Measurements from ENCODE around the gene S1PR3.

S1PR3 gene

DNA sequence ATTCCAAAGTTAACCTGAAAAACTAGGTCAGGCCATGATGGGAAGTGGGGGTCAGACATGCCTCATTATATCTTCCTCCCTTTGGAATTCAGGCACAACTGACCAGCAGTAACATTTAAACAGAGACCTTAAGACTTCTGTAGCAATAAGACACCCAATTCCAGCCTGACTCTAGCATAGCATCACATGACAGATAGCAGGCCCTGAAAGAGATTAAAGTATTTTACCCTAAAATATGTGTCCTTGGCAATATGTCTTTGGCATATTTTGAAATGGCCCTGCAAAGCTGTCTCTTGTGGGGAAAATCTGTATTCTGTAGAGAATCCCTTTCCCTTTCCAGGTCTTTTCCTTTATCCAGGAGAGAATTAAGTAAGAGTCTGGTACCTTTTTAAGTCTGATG is 34.3 kb downstream of the S1PR3 start:
- in situ Hi-C loops (cut with MboI; ENCODE audit: low sequenced_read_pairs), result no loop called here

DNA sequence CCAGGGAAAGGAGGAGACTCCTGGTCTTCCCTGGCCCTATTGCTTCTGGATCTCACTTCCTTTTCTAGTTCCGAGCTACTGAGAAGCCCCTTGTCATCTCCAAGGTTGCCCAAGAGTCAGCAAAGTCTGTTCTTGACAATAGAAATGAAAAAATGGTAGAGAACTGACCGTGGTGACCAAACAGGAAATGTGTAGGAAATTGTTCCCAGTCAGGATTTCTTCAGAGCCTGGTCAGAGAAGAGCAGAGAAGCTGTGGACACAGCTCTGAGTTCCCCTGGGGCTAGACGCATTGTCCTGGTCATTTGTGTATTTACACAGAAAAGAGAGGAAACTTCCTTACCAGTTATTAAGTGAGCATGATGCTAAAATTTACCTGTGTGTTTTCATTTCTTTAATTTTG is 35.6 kb downstream of the S1PR3 start:
- in situ Hi-C loops (cut with MboI; ENCODE audit: low sequenced_read_pairs), result no loop called here

DNA sequence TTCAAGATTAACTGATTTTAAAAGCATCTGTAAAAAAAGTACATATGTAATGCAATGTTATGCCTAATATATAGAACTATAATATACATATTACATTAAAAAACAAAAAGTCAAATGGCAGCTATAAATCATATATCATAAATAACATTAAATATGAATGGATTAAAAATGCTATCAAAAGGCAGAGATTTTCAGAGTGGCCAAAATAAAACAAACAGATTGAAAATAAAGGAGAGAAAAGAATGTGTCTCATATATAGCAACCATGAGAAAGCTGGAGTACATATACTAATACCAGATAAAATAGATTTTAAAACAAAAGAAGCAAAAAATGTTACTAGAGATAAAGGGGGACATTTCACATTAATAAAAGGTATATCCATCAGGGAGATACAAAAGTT is 38.5 kb downstream of the S1PR3 start:
- in situ Hi-C loops (cut with MboI; ENCODE audit: low sequenced_read_pairs), result no loop called here

DNA sequence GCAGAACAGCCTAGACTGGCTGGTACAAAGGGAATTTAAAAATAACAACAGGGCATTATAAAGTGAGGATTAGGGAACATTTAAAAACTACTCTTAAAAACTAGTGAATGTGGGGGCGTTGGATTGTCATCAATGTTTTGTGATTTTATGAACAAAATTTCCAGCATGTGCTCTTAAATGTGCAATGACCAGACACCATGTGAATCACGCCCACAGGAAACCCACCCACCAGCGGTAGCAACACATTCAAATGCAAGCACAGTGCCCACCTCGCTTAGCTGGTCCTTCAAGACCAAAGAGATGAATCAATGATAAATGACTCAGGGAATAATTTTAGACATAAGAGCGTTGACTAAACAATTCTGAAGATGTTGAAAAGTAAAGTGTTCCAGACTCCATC is 40.9 kb downstream of the S1PR3 start:
- in situ Hi-C loops (cut with MboI; ENCODE audit: low sequenced_read_pairs), result no loop called here

GRCh38 chr9:89032661-89033060 is 41.4 kb downstream of the S1PR3 start:
- in situ Hi-C loops (cut with MboI; ENCODE audit: low sequenced_read_pairs), result no loop called here

- in situ Hi-C loops (cut with MboI; ENCODE audit: low sequenced_read_pairs), result no loop called here
Observed at GRCh38 chr9:89036383-89036782, 45.1 kb downstream of the S1PR3 start.

DNA sequence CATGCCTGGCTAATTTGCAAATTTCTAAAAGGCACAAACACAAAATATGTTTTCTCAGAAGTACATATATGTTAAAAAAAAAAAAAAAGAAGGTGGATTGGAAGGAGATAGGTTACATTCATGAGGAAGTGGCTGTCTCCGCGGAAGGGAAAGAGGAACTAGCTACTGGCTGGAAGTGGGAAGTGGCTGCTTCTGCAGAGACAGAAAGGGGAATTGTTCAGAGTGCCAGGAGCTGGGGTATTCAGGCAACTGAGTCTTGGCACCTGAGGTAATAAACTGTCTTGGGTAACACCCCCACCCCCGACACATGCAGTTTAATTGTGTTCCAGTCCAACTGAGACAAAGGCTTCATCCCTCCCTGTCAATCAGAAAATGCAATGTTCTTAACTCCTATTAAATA is 45.6 kb downstream of the S1PR3 start:
- in situ Hi-C loops (cut with MboI; ENCODE audit: low sequenced_read_pairs), result no loop called here

DNA sequence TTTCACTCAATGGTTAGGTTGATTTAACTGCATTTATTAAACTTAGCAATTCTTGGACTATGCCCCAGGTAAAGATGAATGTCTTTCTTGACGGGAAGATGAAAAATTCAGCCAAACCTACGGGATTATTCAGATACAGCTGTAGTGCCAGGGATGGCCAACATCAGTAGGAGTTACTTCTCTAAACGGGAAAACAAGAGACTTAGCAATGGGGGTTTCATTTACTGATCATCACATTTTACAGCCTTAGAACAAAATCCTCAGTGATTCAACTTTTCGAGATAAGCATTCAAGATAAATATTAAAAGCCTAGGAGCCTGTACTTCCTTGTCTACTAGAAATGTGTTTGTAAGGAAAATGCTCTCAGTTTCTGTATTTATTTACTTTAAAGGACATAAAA is 46.1 kb downstream of the S1PR3 start:
- in situ Hi-C loops (cut with MboI; ENCODE audit: low sequenced_read_pairs), result no loop called here

GRCh38 chr9:89037891-89038290 is 46.6 kb downstream of the S1PR3 start:
- in situ Hi-C loops (cut with MboI; ENCODE audit: low sequenced_read_pairs), result no loop called here

DNA sequence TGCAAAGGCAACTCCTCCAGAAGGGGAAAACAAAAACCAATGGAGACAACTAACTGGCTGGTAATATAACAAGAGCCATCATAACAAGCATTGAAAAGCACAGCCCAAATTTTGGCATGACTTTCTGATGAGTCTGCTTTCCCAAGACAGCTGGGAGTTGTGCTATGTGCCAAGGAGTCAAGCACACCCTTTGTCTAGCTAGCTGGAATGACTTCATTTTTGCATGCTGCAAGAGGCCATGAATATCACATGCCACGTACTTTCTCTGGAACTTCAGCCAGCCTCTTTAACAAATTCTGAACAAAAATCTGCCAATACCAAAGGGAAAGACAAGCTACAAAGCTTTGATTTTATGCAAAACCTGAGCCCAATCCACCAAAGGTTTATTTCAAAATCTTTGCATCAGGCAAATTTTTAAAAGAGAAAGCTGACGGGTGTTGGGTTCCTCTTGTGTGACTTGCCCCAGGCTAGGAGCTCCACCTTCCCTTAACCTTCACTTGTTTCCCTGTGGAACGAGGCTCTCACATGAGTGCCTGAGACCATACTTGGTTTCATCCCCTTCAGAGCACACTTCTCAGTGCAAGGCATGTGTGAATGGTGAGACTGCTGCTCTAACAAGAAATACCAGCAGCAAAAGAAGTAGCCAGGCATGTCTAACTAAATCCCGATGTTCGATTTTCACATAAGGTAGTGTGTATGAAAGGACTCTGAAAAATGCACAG is 47.3 kb downstream of the S1PR3 start:
- in situ Hi-C loops (cut with MboI; ENCODE audit: low sequenced_read_pairs), result no loop called here

GRCh38 chr9:89039104-89039465 is 47.8 kb downstream of the S1PR3 start:
- in situ Hi-C loops (cut with MboI; ENCODE audit: low sequenced_read_pairs), result no loop called here

DNA sequence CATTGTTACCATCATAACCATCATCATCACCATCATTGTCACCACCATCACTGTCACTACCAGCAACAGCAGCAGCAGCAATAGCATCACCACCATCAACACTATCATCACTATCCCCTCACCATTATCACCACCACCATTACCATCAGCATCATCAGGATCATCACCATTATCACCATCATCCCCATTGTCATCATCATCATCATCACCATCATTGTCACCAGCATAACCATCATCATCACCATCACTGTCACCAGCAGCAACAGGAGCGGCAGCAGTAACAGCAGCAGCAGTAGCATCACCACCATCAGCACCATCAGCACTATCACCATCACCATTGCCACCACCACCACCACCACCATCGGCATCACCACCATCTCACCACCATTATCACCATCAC is 48.4 kb downstream of the S1PR3 start:
- in situ Hi-C loops (cut with MboI; ENCODE audit: low sequenced_read_pairs), result no loop called here

DNA sequence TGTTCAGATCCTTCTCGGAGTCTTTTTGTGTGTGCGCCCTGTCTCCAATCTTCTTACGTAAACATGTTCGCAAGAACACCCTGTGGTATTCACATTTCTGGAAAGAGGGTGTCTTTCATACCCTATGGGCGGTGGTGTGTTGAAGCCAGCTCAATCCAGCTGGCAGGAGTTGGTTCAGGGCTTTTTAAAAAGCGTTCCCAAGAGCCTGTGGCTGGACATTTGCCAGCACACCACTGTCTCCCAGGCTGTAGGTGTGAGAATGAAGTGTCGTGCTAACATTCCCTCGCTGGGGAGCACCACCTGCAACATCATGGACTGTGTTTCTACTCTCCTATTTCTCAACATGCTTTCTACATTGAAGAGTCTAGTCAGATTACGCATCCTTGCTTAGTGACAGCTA is 51.7 kb downstream of the S1PR3 start:
- in situ Hi-C loops (cut with MboI; ENCODE audit: low sequenced_read_pairs), result no loop called here

DNA sequence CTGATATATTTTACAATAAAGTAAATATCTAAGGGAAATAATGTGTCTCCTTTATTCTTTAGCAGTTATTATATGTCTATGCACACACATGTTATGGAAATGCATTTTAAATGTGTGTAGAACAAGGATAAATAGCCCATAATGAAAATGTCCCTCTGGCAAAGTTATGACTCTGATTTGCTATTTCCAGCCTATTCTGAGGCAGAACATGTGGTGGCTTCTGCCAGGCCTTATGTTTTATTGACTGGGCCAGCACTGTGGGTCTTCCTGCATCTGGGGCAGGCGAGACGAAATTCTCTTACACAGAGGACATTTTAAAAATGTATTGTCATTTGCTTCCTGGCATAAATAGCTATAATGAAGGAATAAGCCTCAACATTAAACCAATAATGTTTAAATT is 52.8 kb downstream of the S1PR3 start:
- in situ Hi-C loops (cut with MboI; ENCODE audit: low sequenced_read_pairs), result no loop called here

GRCh38 chr9:89044881-89045280 is 53.6 kb downstream of the S1PR3 start:
- in situ Hi-C loops (cut with MboI; ENCODE audit: low sequenced_read_pairs), result no loop called here

DNA sequence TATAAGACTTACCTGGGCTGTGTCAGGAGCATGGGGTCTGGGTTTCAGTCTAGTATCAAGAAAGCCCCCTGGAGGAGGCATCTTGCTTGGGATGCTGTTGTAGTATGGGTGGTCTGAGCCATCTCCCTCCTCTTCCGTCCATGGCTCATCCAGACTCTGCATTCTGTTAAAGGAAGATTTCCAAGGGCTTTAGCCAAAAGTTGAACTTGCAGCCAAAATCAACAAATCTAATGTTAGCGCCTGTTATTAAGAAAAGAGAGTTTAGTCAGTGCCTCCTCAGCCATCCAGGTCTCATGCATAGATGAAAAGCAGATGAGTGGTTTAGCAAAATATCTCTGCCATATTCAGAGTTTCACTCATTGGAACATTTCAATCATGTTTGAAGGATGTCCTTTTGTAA is 55.6 kb downstream of the S1PR3 start:
- in situ Hi-C loops (cut with MboI; ENCODE audit: low sequenced_read_pairs), result no loop called here

DNA sequence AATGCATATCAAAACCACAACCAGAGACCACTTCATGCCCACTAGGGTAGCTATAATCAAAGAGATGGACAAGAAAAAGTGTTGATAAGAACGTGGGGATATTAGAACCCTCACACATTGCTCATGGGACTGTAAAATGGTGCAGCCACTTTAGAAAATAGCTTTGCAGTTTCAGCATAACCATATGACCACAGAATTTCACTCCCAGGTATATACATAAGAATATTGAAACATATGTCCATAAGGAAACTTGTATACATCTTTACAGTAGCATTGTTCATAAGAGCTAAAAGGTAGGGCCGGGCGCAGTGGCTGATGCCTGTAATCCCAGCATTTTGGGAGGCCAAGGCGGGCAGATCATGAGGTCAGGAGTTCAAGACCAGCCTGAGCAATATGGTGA is 56.4 kb downstream of the S1PR3 start:
- in situ Hi-C loops (cut with MboI; ENCODE audit: low sequenced_read_pairs), result no loop called here

- in situ Hi-C loops (cut with MboI; ENCODE audit: low sequenced_read_pairs), result no loop called here
Observed at GRCh38 chr9:89048616-89049015, 57.3 kb downstream of the S1PR3 start.

DNA sequence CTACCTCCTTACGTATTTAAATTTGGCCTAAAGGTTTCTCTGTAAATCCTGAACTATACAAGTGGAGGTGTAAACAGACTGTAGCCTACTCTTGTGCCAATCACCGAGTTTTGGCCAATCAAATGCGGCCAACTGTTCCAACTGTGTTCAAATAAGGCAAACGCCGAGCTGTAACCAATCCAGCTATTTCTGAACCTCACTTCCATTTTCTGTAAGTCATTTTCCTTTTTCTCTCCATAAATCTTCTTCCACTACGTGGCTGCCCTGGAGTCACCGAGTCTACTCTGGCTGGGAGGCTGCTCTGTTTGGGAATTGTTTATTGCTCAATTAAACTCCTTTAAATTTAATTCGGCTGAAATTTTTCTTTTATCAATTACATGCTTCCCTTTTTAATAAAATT is 58.4 kb downstream of the S1PR3 start:
- in situ Hi-C loops (cut with MboI; ENCODE audit: low sequenced_read_pairs), result no loop called here

DNA sequence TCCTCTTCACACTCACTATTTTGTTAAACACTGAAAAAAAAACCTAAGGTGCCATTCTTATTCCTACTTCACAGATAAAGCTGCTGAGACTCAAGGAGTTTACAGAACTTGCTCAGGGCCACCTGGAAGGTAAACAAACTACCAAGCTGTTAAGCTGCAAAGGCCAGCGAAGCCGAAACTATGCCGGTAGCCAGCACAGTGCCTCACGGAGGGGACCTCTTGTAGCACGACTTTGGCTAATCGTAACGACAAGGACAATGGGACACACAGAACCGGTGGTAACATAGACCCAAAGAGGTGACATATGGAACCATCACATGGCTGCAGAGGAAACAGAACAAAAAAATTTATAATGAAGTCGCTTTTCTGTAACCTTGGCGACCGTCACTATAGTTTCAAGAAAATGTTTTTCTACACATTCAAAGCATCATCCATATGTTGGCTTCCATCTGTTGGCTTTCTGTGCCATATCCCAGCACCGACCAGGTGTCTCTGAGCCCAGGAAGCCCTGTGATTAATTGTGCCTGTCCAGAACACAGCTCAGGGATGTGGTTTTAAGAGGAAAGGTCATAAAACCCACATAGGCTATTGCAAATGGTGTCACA is 60.3 kb downstream of the S1PR3 start:
- in situ Hi-C loops (cut with MboI; ENCODE audit: low sequenced_read_pairs), result no loop called here

DNA sequence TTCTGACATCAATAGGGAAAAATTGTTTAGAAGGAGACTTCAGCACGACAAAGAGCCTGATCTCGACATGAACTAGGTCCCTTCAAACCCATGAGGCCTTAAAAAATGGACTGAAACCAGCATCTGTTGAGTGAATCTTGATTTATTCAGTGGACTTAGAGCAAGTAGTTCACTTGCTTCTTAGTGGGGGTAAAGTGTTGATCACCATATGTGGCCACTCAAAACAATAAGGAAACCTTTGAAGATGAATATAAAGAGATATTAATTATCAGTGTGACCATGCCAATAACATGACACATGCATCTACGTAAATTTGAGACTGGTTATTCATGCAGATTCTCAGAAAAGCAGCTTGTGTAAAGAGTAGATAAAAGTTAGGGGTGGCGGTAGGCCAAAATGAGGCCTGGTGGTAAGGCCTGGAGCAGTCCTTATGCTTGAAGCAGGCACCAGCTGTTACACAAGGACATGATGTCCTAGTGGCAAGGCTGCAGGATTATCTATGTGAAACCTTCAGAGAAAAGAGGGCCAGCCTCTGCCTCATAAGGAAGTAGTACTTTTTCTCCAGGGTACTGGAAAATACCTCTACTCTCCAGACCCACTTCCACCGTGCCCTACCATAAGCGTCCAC is 61.3 kb downstream of the S1PR3 start:
- in situ Hi-C loops (cut with MboI; ENCODE audit: low sequenced_read_pairs), result no loop called here

DNA sequence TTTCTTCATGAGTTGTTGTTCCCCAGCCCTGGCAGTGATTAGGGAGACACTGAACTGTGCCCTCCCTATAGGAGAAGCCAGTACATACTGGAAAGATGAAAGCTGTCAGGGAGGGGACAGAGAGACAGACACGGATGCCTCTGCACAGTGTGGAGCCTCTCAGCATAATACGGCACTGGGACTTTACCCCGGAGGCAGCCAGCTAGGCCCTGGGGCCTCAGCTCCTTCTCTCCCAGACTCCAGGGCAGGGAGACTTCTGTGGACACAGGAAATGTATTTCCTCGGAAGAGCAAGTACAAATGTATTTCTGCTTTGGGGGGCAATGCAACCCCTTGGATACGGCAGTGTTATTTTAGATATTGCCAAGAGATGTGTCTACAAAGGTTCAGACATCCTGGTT is 62.0 kb downstream of the S1PR3 start:
- in situ Hi-C loops (cut with MboI; ENCODE audit: low sequenced_read_pairs), result no loop called here
